ENCODE results near the gene SCARB2. TPM values are rescaled to one million over a fixed set of nuclear protein-coding genes. Genes with fewer than 3 reads are reported as not detected.
A peak's percentile ranks its signal among the peaks of the same experiment; 100 is the strongest.

The SCARB2 gene
- total RNA-seq, 2 donors from 2014 or later = 169 to 392 TPM

- no peaks in the 10 kb centered on the region for H3K27me3 ChIP-seq (replicated peaks; ENCODE audit: insufficient read depth)
- H3K9me3 ChIP-seq = no peaks in the 10 kb centered on the region
- TF ChIP-seq POLR2AphosphoS5 (IDR thresholded peaks at IDR 0.05) = peak; percentile 79
- no peak for TF ChIP-seq POLR2A (IDR thresholded peaks at IDR 0.05)
- TF ChIP-seq, protein P1, sequence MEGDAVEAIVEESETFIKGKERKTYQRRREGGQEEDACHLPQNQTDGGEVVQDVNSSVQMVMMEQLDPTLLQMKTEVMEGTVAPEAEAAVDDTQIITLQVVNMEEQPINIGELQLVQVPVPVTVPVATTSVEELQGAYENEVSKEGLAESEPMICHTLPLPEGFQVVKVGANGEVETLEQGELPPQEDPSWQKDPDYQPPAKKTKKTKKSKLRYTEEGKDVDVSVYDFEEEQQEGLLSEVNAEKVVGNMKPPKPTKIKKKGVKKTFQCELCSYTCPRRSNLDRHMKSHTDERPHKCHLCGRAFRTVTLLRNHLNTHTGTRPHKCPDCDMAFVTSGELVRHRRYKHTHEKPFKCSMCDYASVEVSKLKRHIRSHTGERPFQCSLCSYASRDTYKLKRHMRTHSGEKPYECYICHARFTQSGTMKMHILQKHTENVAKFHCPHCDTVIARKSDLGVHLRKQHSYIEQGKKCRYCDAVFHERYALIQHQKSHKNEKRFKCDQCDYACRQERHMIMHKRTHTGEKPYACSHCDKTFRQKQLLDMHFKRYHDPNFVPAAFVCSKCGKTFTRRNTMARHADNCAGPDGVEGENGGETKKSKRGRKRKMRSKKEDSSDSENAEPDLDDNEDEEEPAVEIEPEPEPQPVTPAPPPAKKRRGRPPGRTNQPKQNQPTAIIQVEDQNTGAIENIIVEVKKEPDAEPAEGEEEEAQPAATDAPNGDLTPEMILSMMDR (IDR thresholded peaks at IDR 0.05) = no peak
- H3K36me3 ChIP-seq = no peaks in the 10 kb centered on the region
- peaks cover 15% of the 10 kb centered on the region for H3K4me1 ChIP-seq (replicated peaks)
- peak; percentile 80 for DNase-seq (ENCODE audit: low spot score)
- intact Hi-C loops (cut with DNase I) = loop anchor here (10.0 kb wide), 1 partner anchor 70 kb away; the partner anchor contains the start of gene NUP54
- peak overlapping the region; percentile 96 for H3K27ac ChIP-seq
- no peak overlapping the region for H3K4me3 ChIP-seq
- 62% methylated on average over 3 of the region's 3 CpGs for WGBS
These were observed 1.5 kb upstream of the SCARB2 start for GRCh38 chr4:76215077-76215476.

DNA sequence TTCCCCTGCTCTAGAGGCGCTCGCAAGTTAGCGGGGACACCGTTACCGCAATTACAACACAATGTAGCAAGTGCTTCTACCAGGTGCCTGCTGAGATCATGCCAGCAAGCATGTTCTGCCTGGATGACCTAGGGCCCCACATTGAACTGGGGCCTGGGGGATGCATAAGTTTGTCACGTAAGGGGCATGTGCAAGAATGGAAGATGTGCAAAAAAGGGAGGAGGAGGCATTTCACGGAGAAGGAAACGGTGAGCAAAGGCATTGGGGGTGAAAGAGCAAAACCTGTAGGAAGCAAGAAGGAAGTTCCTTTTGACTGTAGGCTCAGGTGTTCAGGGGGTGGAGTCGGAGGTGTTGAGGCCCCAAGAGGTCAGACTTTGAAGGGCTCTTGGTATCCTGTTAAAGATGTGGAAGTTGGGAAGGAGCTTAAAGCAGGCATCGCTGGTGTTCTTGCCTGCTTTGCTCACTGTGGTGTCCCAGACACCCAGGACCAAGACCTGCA, 602 bp upstream of the SCARB2 start:
- intact Hi-C loops (cut with DNase I) = loop anchor here (5.0 to 10.0 kb wide), 2 partner anchors 38 to 69 kb away; partner anchors contain the start of genes FAM47E and NUP54
- no peak for DNase-seq (ENCODE audit: low spot score)
- Histone ChIP-seq H3K9me3 (no peaks in the 10 kb centered on the region), H3K36me3 (no peaks in the 10 kb centered on the region), H3K27ac (peak overlapping the region; percentile 96), H3K4me1 (replicated peaks) (peaks cover 20% of the 10 kb centered on the region), H3K4me3 (peak overlapping the region; percentile 83 to 87), H3K27me3 (replicated peaks; ENCODE audit: insufficient read depth) (no peaks in the 10 kb centered on the region)
- TF ChIP-seq POLR2A (IDR thresholded peaks at IDR 0.05) (no peak), POLR2AphosphoS5 (IDR thresholded peaks at IDR 0.05) (no peak)
- TF ChIP-seq, protein P1 (IDR thresholded peaks at IDR 0.05) = no peak
- 10% methylated on average over 10 of the region's 10 CpGs for WGBS

DNA sequence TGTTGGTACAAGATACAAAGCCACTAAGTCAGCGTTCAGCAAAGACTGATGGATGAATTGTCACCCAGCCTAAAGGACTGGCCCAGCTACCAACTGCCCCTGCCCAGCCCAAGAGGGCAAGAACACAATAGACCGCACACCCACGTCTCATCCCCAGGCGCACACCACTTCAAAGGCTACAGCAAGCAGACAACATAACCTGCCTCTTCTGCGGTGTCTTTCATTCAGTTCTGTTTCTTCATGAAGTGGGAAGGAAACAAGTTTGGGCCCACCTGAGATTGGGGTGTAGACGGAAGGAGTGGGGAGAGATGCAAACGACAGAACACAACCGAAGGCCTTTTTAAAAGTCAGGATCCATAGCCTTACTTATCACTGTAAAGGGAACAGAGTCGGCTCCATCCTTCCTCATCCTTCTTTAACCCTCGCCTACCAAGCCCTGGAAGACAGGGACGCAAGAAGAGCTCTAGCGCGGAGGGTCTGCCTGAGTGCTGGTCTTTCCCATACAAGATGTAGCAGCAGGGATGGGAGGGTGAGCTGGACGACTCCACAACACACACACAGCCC, 691 bp downstream of the SCARB2 start:
- intact Hi-C loops (cut with DNase I) = loop anchor here (2.0 to 10.0 kb wide), 3 partner anchors 39 to 94 kb away; partner anchors contain the start of genes FAM47E, NUP54 and STBD1
- DNase-seq (ENCODE audit: low spot score) = no peak
- no peak for TF ChIP-seq POLR2AphosphoS5 (IDR thresholded peaks at IDR 0.05)
- TF ChIP-seq, protein P1 (IDR thresholded peaks at IDR 0.05) = no peak
- TF ChIP-seq POLR2A (IDR thresholded peaks at IDR 0.05) = no peak

DNA sequence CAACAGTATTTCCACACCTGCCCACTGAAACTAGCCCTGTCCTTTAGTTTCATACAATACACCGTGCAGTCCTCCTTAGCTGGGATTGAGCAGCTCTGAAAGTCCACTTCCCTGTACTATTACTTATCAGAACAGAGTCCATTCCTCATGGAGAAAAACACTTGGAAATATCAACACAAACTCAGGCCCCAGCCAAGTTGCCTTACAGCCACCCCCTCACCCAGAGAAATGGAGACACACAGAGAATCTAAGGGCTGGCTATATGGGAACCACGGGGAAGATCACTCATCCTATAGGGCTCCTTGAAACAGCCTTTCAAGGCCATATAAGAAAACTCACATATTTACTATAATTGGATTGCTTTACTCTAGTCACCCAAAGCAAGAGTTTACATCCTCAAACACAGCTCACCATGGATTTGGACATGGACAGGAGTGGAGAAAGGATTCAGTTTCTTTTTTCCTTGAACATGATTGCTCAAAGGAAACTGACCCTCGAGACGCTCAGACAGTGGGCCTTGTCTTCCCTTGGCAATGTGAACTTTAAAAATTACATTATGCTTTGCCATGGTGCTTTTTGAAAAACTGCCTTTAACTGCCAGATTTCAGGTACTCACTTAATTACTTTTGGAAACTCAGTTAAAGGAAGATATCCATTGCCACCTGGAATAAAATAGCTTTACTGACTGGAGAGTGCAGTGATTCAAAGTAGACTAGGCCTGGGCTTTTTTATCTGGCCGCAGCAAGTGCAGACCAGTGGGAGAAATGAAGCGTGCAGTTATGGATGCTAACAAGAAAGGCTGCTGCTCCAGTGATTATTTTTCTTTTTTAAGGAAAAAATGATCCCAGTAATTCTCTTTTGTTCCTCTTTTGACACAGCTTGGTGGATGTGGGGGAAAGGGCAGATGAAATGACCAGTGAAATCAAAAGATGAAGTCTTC, 1.6 kb downstream of the SCARB2 start:
- WGBS = 32% methylated on average over 6 of the region's 6 CpGs
- Histone ChIP-seq H3K27me3 (replicated peaks; ENCODE audit: insufficient read depth) (no peaks in the 10 kb centered on the region), H3K4me1 (replicated peaks) (peaks cover 23% of the 10 kb centered on the region), H3K36me3 (no peaks in the 10 kb centered on the region), H3K4me3 (peak overlapping the region; percentile 83 to 87), H3K27ac (peak overlapping the region; percentile 96), H3K9me3 (no peaks in the 10 kb centered on the region)
- no peak for TF ChIP-seq POLR2A (IDR thresholded peaks at IDR 0.05)
- TF ChIP-seq, protein P1 (IDR thresholded peaks at IDR 0.05) = no peak
- TF ChIP-seq POLR2AphosphoS5 (IDR thresholded peaks at IDR 0.05) = no peak
- intact Hi-C loops (cut with DNase I) = loop anchor here (2.0 to 10.0 kb wide), 3 partner anchors 40 to 95 kb away; partner anchors contain the start of genes FAM47E, NUP54 and STBD1
- no peak for DNase-seq (ENCODE audit: low spot score)

More for the DNA sequence above, 691 bp downstream of the SCARB2 start:
- H3K27ac ChIP-seq = peak overlapping the region; percentile 96
- H3K4me3 ChIP-seq = peak overlapping the region; percentile 83 to 87
- H3K9me3 ChIP-seq = no peaks in the 10 kb centered on the region
- peaks cover 20% of the 10 kb centered on the region for H3K4me1 ChIP-seq (replicated peaks)
- 5% methylated on average over 13 of the region's 14 CpGs for WGBS
- no peaks in the 10 kb centered on the region for H3K36me3 ChIP-seq
- H3K27me3 ChIP-seq (replicated peaks; ENCODE audit: insufficient read depth) = no peaks in the 10 kb centered on the region
